GM10248 (cell line): ENCODE results near the gene CEBPB.

Experiments
- CTCF ChIA-PET: fragments of 300-600 bp; sonication (Branson Sonifier 250); formaldehyde crosslinking; extraction: SDS; loops from one replicate; lab custom pipeline; 2021; ENCODE audit warnings: antibody characterized with exemption; lab: Yijun Ruan, JAX
- POLR2A ChIA-PET: fragments of 350-650 bp; sonication (Branson Sonifier 250); formaldehyde crosslinking; extraction: SDS; loops from one replicate; lab custom pipeline; 2020; ENCODE audit warnings: antibody characterized with exemption; lab: Yijun Ruan, JAX
- DNase-seq: peaks from one replicate; pipeline ENCODE4 v3.0.0; 2012; ENCODE audit errors: extremely low spot score
- TF ChIP-seq, protein P1 (sequence below): IDR thresholded peaks from 2 replicates; pipeline ENCODE4 v1.5.1; 2012; ENCODE audit warnings: mild to moderate bottlenecking, low read depth; ENCODE audit errors: extremely low read depth, missing control alignments, control extremely low read depth

CEBPB gene

DNA sequence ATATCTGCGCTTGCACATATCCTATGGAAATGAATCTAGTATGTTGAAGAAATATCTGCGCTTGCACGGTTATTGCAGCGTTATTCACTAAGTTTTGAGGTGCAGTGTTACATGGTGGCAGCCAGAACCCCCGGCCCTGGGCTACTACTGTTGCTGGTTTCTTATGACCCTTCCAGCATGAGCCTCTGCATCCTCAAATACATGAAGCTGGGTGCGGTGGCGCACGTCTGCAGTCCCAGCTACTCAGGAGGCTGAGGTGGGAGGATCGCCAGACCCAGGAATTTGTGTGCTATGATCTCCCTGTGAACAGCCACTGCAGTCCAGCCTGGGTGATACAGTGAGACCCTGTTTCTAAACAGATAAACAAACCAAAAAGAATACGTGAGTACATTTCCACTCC lies 9.3 kb upstream of the CEBPB start:
- POLR2A ChIA-PET, result no interaction called here
- DNase-seq, result no peak
- CTCF ChIA-PET, result interaction anchor here (1.3 to 17.7 kb wide), 6 partner anchors 12 to 284 kb away, joined by 3 to 243 read pairs (median 19); partner anchors contain the start of gene PEDS1
- TF ChIP-seq, protein P1, sequence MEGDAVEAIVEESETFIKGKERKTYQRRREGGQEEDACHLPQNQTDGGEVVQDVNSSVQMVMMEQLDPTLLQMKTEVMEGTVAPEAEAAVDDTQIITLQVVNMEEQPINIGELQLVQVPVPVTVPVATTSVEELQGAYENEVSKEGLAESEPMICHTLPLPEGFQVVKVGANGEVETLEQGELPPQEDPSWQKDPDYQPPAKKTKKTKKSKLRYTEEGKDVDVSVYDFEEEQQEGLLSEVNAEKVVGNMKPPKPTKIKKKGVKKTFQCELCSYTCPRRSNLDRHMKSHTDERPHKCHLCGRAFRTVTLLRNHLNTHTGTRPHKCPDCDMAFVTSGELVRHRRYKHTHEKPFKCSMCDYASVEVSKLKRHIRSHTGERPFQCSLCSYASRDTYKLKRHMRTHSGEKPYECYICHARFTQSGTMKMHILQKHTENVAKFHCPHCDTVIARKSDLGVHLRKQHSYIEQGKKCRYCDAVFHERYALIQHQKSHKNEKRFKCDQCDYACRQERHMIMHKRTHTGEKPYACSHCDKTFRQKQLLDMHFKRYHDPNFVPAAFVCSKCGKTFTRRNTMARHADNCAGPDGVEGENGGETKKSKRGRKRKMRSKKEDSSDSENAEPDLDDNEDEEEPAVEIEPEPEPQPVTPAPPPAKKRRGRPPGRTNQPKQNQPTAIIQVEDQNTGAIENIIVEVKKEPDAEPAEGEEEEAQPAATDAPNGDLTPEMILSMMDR, result no peak

- POLR2A ChIA-PET, result no interaction called here
- TF ChIP-seq, protein P1, result no peak
- CTCF ChIA-PET, result interaction anchor here (0.9 to 17.7 kb wide), 9 partner anchors 10 to 283 kb away, joined by 3 to 243 read pairs (median 6); partner anchors contain the start of gene PEDS1
- no peak for DNase-seq
These were observed 8.3 kb upstream of the CEBPB start for GRCh38 chr20:50182346-50182745.

GRCh38 chr20:50185426-50185825 lies 5.2 kb upstream of the CEBPB start:
- CTCF ChIA-PET, result interaction anchor here (0.6 to 17.7 kb wide), 16 partner anchors 7 to 403 kb away, joined by 3 to 243 read pairs (median 4); no protein-coding TSS in a partner anchor
- POLR2A ChIA-PET, result no interaction called here
- DNase-seq, result no peak
- TF ChIP-seq, protein P1, result no peak

DNA sequence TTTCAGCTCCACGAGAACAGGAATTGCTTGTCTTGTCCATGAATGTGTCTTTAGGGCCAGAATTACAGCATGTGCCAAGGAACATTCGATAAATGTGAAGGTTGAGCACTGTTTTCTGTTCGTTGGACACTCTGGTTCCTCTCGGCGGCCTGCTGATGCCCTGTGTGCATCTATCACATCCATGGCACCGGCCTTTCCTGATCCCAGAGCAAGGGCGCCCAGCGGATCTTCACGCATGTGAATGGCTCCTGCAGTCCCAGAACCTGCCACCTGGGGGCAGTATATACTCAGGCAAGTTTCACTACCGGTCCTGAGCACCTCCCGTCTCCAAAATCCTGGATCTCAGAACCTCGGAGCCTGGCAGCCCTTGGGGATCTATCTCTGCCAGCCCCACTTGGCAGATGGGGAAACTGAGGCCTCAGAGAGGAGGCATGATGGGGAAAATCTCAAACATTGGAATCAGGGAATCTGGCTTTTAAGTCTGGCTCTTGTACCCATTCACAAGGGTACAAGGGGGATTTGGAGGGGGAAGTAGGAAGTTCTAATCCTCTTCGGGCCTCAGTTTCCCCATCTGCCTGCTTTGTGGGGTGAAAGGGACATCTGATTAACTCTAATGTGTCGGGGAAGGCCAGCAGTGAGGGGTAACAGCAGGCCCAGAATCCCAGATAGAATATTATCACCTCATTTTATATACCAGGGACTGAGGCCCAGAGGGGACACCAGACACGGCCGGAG lies 4.3 kb upstream of the CEBPB start:
- CTCF ChIA-PET, result interaction anchor here (0.6 to 17.7 kb wide), 18 partner anchors 8 to 403 kb away, joined by 3 to 243 read pairs (median 4); no protein-coding TSS in a partner anchor
- DNase-seq, result peak; percentile 75
- POLR2A ChIA-PET, result no interaction called here
- TF ChIP-seq, protein P1, result peak; percentile 94

DNA sequence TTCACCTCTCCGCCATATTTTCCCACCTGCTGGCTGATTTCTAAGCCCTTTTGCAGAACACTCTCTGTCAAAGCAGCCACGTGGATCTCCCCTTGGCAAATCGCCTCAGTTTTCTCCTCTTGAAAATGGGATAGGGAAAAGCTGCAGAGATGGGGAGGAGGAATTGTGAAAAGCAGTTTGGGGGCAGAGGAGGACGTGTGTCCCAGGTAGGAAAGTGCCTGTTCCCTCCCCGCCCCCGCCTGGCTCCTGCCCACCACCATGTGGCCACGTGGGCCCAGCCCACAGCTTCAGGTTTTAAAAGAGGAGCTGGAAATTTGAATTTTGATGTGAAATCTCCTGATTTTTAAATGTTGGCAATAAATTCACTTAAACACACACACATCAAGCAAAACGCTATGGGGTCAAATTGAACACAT lies 3.6 kb upstream of the CEBPB start:
- ChIA-PET CTCF (interaction anchor here (0.7 to 17.7 kb wide), 7 partner anchors 8 to 562 kb away, joined by 3 to 243 read pairs (median 4); no protein-coding TSS in a partner anchor), POLR2A (no interaction called here)
- no peak for DNase-seq
- TF ChIP-seq, protein P1, result no peak

DNA sequence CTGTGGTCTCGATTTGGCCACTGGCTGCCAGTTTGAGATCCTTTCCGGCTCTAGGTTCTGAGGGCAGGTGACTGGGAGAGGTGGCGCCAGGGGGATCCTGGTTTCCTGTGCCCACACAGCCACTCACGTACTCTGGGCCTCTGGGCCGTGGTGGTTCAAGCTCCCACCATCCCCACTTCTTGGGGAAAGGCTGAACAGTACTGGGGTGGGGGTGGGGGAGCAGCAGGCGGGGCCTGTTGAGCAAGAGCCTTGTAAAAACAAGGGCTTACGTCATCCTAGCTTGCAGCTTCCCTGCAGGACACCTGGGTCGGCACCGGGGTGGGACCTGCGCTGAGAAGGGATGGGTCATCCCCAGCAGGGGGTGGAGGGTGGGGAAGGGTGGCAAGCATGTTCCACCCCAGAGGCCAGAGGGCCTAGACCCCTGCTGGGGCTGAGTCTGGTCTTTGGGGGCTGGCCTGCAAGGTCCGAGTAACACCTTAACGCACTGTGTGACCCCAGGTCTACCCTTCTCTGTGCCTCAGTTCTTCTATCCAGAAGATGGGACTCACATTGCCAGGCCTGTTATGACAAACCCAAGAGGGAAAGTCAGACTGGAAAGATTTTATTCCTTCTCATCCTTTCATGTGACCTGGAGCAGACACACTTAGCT lies 3.1 kb upstream of the CEBPB start:
- CTCF ChIA-PET, result interaction anchor here (0.7 to 17.7 kb wide), 13 partner anchors 8 to 561 kb away, joined by 3 to 243 read pairs (median 5); no protein-coding TSS in a partner anchor
- TF ChIP-seq, protein P1, result no peak
- no peak for DNase-seq
- POLR2A ChIA-PET, result no interaction called here
